ENCODE data around the gene MGMT. TPM values are rescaled to one million over a fixed set of nuclear protein-coding genes. Genes with fewer than 3 reads are reported as not detected.

The MGMT gene
- polyA plus RNA-seq, 1 donor from 2014 or later: 0.94 TPM

DNA sequence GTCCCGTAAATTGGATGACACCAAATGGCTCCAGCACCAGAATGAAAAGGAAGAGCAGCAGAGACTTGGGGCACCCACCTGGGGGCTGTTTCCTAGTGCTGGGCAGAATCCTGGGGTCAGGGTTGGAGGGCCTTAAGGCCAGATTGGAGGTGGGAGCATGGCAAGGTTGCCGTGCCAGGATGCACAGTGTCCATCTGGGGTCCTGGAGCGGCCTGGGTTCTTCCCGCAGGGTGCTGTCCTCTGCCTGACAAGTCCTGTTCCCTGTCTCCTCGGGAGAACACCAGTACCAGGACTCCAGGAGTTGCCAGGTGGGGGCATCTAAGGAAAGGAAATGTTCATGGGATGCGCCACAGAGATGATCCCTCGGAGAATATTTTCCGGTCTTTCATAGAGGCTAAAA lies 42.8 kb downstream of the MGMT start:
- H3K27me3 ChIP-seq (ENCODE audit: insufficient read depth, low read depth, low read length): no peaks in the 10 kb centered on the region
- no peaks in the 10 kb centered on the region for H3F3A ChIP-seq (ENCODE audit: insufficient read depth, low read length, poor library complexity, severe bottlenecking)
- no peak overlapping the region for H3K4me3 ChIP-seq (ENCODE audit: low read length)
- no peak overlapping the region for H3K9ac ChIP-seq (ENCODE audit: low read length)
- H3K79me2 ChIP-seq (replicated peaks; ENCODE audit: insufficient read depth, low read length): no peaks in the 10 kb centered on the region
- no peak overlapping the region for H3K4me2 ChIP-seq (ENCODE audit: low read length)
- no peak overlapping the region for H2AFZ ChIP-seq (ENCODE audit: low read depth, low read length)
- H3K27ac ChIP-seq (ENCODE audit: low read length): no peak overlapping the region
- H4K20me1 ChIP-seq (ENCODE audit: insufficient read depth): no peaks in the 10 kb centered on the region
- H3K36me3 ChIP-seq (ENCODE audit: insufficient read depth, low read length): no peaks in the 10 kb centered on the region
- TF ChIP-seq, protein P1, sequence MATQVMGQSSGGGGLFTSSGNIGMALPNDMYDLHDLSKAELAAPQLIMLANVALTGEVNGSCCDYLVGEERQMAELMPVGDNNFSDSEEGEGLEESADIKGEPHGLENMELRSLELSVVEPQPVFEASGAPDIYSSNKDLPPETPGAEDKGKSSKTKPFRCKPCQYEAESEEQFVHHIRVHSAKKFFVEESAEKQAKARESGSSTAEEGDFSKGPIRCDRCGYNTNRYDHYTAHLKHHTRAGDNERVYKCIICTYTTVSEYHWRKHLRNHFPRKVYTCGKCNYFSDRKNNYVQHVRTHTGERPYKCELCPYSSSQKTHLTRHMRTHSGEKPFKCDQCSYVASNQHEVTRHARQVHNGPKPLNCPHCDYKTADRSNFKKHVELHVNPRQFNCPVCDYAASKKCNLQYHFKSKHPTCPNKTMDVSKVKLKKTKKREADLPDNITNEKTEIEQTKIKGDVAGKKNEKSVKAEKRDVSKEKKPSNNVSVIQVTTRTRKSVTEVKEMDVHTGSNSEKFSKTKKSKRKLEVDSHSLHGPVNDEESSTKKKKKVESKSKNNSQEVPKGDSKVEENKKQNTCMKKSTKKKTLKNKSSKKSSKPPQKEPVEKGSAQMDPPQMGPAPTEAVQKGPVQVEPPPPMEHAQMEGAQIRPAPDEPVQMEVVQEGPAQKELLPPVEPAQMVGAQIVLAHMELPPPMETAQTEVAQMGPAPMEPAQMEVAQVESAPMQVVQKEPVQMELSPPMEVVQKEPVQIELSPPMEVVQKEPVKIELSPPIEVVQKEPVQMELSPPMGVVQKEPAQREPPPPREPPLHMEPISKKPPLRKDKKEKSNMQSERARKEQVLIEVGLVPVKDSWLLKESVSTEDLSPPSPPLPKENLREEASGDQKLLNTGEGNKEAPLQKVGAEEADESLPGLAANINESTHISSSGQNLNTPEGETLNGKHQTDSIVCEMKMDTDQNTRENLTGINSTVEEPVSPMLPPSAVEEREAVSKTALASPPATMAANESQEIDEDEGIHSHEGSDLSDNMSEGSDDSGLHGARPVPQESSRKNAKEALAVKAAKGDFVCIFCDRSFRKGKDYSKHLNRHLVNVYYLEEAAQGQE (IDR thresholded peaks at IDR 0.05; ENCODE audit: borderline replicate concordance): no peak
- TF ChIP-seq TAF1 (IDR thresholded peaks at IDR 0.05; ENCODE audit: low read depth) (no peak), EP300 (conservative IDR thresholded peaks at IDR 0.05; ENCODE audit: poor library complexity, severe bottlenecking) (no peak), POLR2AphosphoS5 (IDR thresholded peaks at IDR 0.05) (no peak), SMC3 (conservative IDR thresholded peaks at IDR 0.05; ENCODE audit: poor library complexity) (no peak), EZH2 (IDR thresholded peaks at IDR 0.05; ENCODE audit: borderline replicate concordance, insufficient read depth, low read length, poor library complexity, severe bottlenecking) (no peak), RAD21 (conservative IDR thresholded peaks at IDR 0.05) (no peak), MXI1 (conservative IDR thresholded peaks at IDR 0.05; ENCODE audit: poor library complexity, severe bottlenecking) (no peak)
- TF ChIP-seq, protein P2, sequence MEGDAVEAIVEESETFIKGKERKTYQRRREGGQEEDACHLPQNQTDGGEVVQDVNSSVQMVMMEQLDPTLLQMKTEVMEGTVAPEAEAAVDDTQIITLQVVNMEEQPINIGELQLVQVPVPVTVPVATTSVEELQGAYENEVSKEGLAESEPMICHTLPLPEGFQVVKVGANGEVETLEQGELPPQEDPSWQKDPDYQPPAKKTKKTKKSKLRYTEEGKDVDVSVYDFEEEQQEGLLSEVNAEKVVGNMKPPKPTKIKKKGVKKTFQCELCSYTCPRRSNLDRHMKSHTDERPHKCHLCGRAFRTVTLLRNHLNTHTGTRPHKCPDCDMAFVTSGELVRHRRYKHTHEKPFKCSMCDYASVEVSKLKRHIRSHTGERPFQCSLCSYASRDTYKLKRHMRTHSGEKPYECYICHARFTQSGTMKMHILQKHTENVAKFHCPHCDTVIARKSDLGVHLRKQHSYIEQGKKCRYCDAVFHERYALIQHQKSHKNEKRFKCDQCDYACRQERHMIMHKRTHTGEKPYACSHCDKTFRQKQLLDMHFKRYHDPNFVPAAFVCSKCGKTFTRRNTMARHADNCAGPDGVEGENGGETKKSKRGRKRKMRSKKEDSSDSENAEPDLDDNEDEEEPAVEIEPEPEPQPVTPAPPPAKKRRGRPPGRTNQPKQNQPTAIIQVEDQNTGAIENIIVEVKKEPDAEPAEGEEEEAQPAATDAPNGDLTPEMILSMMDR (IDR thresholded peaks at IDR 0.05; ENCODE audit: poor library complexity, severe bottlenecking): no peak
- H3K9me3 ChIP-seq (ENCODE audit: low read length): peaks cover 2% of the 10 kb centered on the region
- no peaks in the 10 kb centered on the region for H3K9me2 ChIP-seq (ENCODE audit: insufficient read depth, low read length)

DNA sequence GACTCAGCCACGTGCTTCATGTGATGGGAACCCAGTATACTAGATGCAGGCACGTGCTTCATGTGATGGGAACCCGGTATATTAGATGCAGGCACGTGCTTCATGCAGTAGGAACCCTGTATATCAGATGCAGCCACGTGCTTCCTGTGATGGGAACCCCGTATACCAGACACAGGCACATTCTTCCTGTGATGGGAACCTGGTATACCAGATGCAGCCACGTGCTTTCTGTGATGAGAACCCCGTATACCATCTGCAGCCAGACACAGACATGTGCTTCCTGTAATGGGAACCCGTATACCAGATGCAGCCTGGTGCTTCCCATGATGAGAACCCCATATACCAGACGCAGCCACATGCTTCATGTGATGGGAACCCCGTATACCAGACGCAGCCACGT lies 44.0 kb downstream of the MGMT start:
- Histone ChIP-seq H3K27ac (ENCODE audit: low read length) (no peak overlapping the region), H4K20me1 (ENCODE audit: insufficient read depth) (no peaks in the 10 kb centered on the region), H3K9ac (ENCODE audit: low read length) (no peak overlapping the region), H3K4me2 (ENCODE audit: low read length) (no peak overlapping the region), H3K36me3 (ENCODE audit: insufficient read depth, low read length) (no peaks in the 10 kb centered on the region), H3K27me3 (ENCODE audit: insufficient read depth, low read depth, low read length) (no peaks in the 10 kb centered on the region), H3K9me2 (ENCODE audit: insufficient read depth, low read length) (no peaks in the 10 kb centered on the region), H3K79me2 (replicated peaks; ENCODE audit: insufficient read depth, low read length) (no peaks in the 10 kb centered on the region), H2AFZ (ENCODE audit: low read depth, low read length) (no peak overlapping the region), H3K9me3 (ENCODE audit: low read length) (peaks cover 2% of the 10 kb centered on the region), H3K4me3 (ENCODE audit: low read length) (no peak overlapping the region), H3F3A (ENCODE audit: insufficient read depth, low read length, poor library complexity, severe bottlenecking) (no peaks in the 10 kb centered on the region)
- TF ChIP-seq, protein P1 (IDR thresholded peaks at IDR 0.05; ENCODE audit: borderline replicate concordance): no peak
- TF ChIP-seq EP300 (conservative IDR thresholded peaks at IDR 0.05; ENCODE audit: poor library complexity, severe bottlenecking) (no peak), MXI1 (conservative IDR thresholded peaks at IDR 0.05; ENCODE audit: poor library complexity, severe bottlenecking) (no peak), RAD21 (conservative IDR thresholded peaks at IDR 0.05) (no peak), SMC3 (conservative IDR thresholded peaks at IDR 0.05; ENCODE audit: poor library complexity) (no peak), TAF1 (IDR thresholded peaks at IDR 0.05; ENCODE audit: low read depth) (no peak), POLR2AphosphoS5 (IDR thresholded peaks at IDR 0.05) (no peak), EZH2 (IDR thresholded peaks at IDR 0.05; ENCODE audit: borderline replicate concordance, insufficient read depth, low read length, poor library complexity, severe bottlenecking) (no peak)
- TF ChIP-seq, protein P2 (IDR thresholded peaks at IDR 0.05; ENCODE audit: poor library complexity, severe bottlenecking): no peak

Data from neural cell (in vitro differentiated cells).